ENCODE data around the gene MLNR.

MLNR gene

GRCh38 chr13:49247643-49248621 lies 27.8 kb downstream of the MLNR start, which contains the start of gene CDADC1:
Gene CDADC1 (plus strand): TSS chr13:49247925. CDS start chr13:49248038, 113 bp downstream.
- peak within 1 kb of the TSS; percentile 96 for H3K4me2 ChIP-seq
- TF ChIP-seq Cebpa-rat (IDR thresholded peaks at IDR 0.05) = no peak
- H3K9ac ChIP-seq = peak within 1 kb of the TSS; percentile 88
- H3K27me3 ChIP-seq = no peaks in the 10 kb centered on the region
- no peaks in the 10 kb centered on the region for H4K20me1 ChIP-seq
- peaks cover 29% of the 10 kb centered on the region for H3K4me1 ChIP-seq
- peak within 1 kb of the TSS; percentile 85 for H3K4me3 ChIP-seq
- peaks cover 9% of the 10 kb centered on the region for H3K36me3 ChIP-seq
- H3K27ac ChIP-seq = peak within 1 kb of the TSS; percentile 79
- H3K9me3 ChIP-seq = peaks cover 2% of the 10 kb centered on the region

GRCh38 chr13:49248622-49249002 lies 28.5 kb downstream of the MLNR start:
- Histone ChIP-seq H3K27ac (peak overlapping the region; percentile 79), H3K36me3 (peaks cover 13% of the 10 kb centered on the region), H4K20me1 (no peaks in the 10 kb centered on the region), H3K9ac (peak overlapping the region; percentile 88), H3K27me3 (no peaks in the 10 kb centered on the region), H3K4me2 (peak overlapping the region; percentile 96), H3K4me3 (peak overlapping the region; percentile 85), H3K9me3 (no peaks in the 10 kb centered on the region), H3K4me1 (peaks cover 33% of the 10 kb centered on the region)
- no peak for TF ChIP-seq Cebpa-rat (IDR thresholded peaks at IDR 0.05)

- Histone ChIP-seq H3K4me2 (no peak overlapping the region), H3K9me3 (no peaks in the 10 kb centered on the region), H3K27ac (no peak overlapping the region), H3K27me3 (no peaks in the 10 kb centered on the region), H3K36me3 (peaks cover 34% of the 10 kb centered on the region), H3K4me3 (no peak overlapping the region), H3K4me1 (peaks cover 43% of the 10 kb centered on the region), H3K9ac (no peak overlapping the region), H4K20me1 (no peaks in the 10 kb centered on the region)
- no peak for TF ChIP-seq Cebpa-rat (IDR thresholded peaks at IDR 0.05)
These were observed 31.2 kb downstream of the MLNR start for GRCh38 chr13:49251326-49251725.

- Histone ChIP-seq H3K9me3 (no peaks in the 10 kb centered on the region), H3K27ac (no peak overlapping the region), H4K20me1 (no peaks in the 10 kb centered on the region), H3K9ac (no peak overlapping the region), H3K4me3 (no peak overlapping the region), H3K27me3 (no peaks in the 10 kb centered on the region), H3K4me1 (peaks cover 53% of the 10 kb centered on the region), H3K36me3 (peaks cover 34% of the 10 kb centered on the region), H3K4me2 (no peak overlapping the region)
- no peak for TF ChIP-seq Cebpa-rat (IDR thresholded peaks at IDR 0.05)
These were observed 33.2 kb downstream of the MLNR start for GRCh38 chr13:49253310-49253709.

GRCh38 chr13:49254007-49254406 lies 33.9 kb downstream of the MLNR start:
- Histone ChIP-seq H4K20me1 (no peaks in the 10 kb centered on the region), H3K4me2 (peak overlapping the region; percentile 30), H3K4me1 (peaks cover 50% of the 10 kb centered on the region), H3K9ac (no peak overlapping the region), H3K9me3 (no peaks in the 10 kb centered on the region), H3K36me3 (peaks cover 34% of the 10 kb centered on the region), H3K27ac (no peak overlapping the region), H3K27me3 (no peaks in the 10 kb centered on the region), H3K4me3 (no peak overlapping the region)
- no peak for TF ChIP-seq Cebpa-rat (IDR thresholded peaks at IDR 0.05)

GRCh38 chr13:49256841-49257240 lies 36.7 kb downstream of the MLNR start:
- Histone ChIP-seq H3K27me3 (no peaks in the 10 kb centered on the region), H3K9me3 (no peaks in the 10 kb centered on the region), H3K4me3 (no peak overlapping the region), H3K4me2 (peak overlapping the region; percentile 79), H3K36me3 (peaks cover 56% of the 10 kb centered on the region), H3K4me1 (peaks cover 35% of the 10 kb centered on the region), H3K27ac (no peak overlapping the region), H3K9ac (no peak overlapping the region), H4K20me1 (no peaks in the 10 kb centered on the region)
- no peak for TF ChIP-seq Cebpa-rat (IDR thresholded peaks at IDR 0.05)

GRCh38 chr13:49258089-49258796 lies 38.1 kb downstream of the MLNR start:
- Histone ChIP-seq H3K27me3 (no peaks in the 10 kb centered on the region), H3K4me1 (peaks cover 35% of the 10 kb centered on the region), H3K27ac (peak overlapping the region; percentile 49), H4K20me1 (no peaks in the 10 kb centered on the region), H3K4me3 (peak overlapping the region; percentile 49), H3K36me3 (peaks cover 62% of the 10 kb centered on the region), H3K9ac (peak overlapping the region; percentile 67), H3K9me3 (no peaks in the 10 kb centered on the region), H3K4me2 (peak overlapping the region; percentile 79)
- TF ChIP-seq Cebpa-rat (IDR thresholded peaks at IDR 0.05) = no peak

GRCh38 chr13:49259586-49259985 lies 39.4 kb downstream of the MLNR start:
- Histone ChIP-seq H3K27ac (no peak overlapping the region), H3K9ac (no peak overlapping the region), H3K27me3 (no peaks in the 10 kb centered on the region), H3K4me2 (no peak overlapping the region), H3K9me3 (no peaks in the 10 kb centered on the region), H4K20me1 (no peaks in the 10 kb centered on the region), H3K4me1 (peaks cover 25% of the 10 kb centered on the region), H3K4me3 (no peak overlapping the region), H3K36me3 (peaks cover 48% of the 10 kb centered on the region)
- TF ChIP-seq Cebpa-rat (IDR thresholded peaks at IDR 0.05) = no peak

GRCh38 chr13:49262634-49263033 lies 42.5 kb downstream of the MLNR start:
- H3K9me3 ChIP-seq = no peaks in the 10 kb centered on the region
- H4K20me1 ChIP-seq = no peaks in the 10 kb centered on the region
- no peaks in the 10 kb centered on the region for H3K27me3 ChIP-seq
- no peak for TF ChIP-seq Cebpa-rat (IDR thresholded peaks at IDR 0.05)
- no peak overlapping the region for H3K27ac ChIP-seq
- H3K4me1 ChIP-seq = peaks cover 8% of the 10 kb centered on the region
- no peak overlapping the region for H3K9ac ChIP-seq
- no peak overlapping the region for H3K4me3 ChIP-seq
- no peak overlapping the region for H3K4me2 ChIP-seq
- H3K36me3 ChIP-seq = peaks cover 46% of the 10 kb centered on the region

- Histone ChIP-seq H3K4me3 (no peak overlapping the region), H3K9me3 (no peaks in the 10 kb centered on the region), H4K20me1 (no peaks in the 10 kb centered on the region), H3K36me3 (peaks cover 38% of the 10 kb centered on the region), H3K27me3 (no peaks in the 10 kb centered on the region), H3K4me1 (no peaks in the 10 kb centered on the region), H3K9ac (no peak overlapping the region), H3K27ac (no peak overlapping the region), H3K4me2 (no peak overlapping the region)
- TF ChIP-seq Cebpa-rat (IDR thresholded peaks at IDR 0.05) = no peak
These were observed 45.7 kb downstream of the MLNR start for GRCh38 chr13:49265822-49266221.

All from BLaER1 (cell line).